HG03139 (cell line): ENCODE data around the gene SIX4.
"Not testable (repeated sequence)": the region's sequence is repeated elsewhere in the genome, so short reads cannot be mapped to it uniquely, and the experiment has no call there.

Experiments
- ATAC-seq: cut with Tn5 transposase; IDR thresholded peaks from one replicate; pipeline ENCODE4 v1.9.1; 2021; ENCODE audit not compliant: unreplicated experiment

SIX4 gene

GRCh38 chr14:60723907-60724618, at the start of gene SIX4:
TSS of gene SIX4 (minus strand) at chr14:60724351. CDS start at chr14:60724074, 277 bp downstream.
- ATAC-seq: peak; percentile 56

- ATAC-seq: no peak
These were observed 49.4 kb upstream of the SIX4 start for GRCh38 chr14:60773558-60773957.

- ATAC-seq: no peak
These were observed 47.0 kb upstream of the SIX4 start for GRCh38 chr14:60771117-60771516.

GRCh38 chr14:60768602-60769001, 44.5 kb upstream of the SIX4 start:
- ATAC-seq: no peak

- no peak for ATAC-seq
These were observed 36.7 kb upstream of the SIX4 start for GRCh38 chr14:60760644-60761364.

- no peak for ATAC-seq
These were observed 36.1 kb upstream of the SIX4 start for GRCh38 chr14:60760209-60760608.

- ATAC-seq: no peak
These were observed 34.7 kb upstream of the SIX4 start for GRCh38 chr14:60758885-60759284.

- ATAC-seq: no peak
These were observed 33.4 kb upstream of the SIX4 start for GRCh38 chr14:60757567-60758002.

GRCh38 chr14:60756847-60757246, 32.7 kb upstream of the SIX4 start:
- ATAC-seq: no peak

GRCh38 chr14:60753264-60754119, 29.3 kb upstream of the SIX4 start:
- ATAC-seq: peak; percentile 94

GRCh38 chr14:60744566-60744965, 20.4 kb upstream of the SIX4 start:
- no peak for ATAC-seq

- no peak for ATAC-seq
These were observed 14.8 kb upstream of the SIX4 start for GRCh38 chr14:60738843-60739508.

- ATAC-seq: no peak
These were observed 12.3 kb upstream of the SIX4 start for GRCh38 chr14:60736494-60736893.

- no peak for ATAC-seq
These were observed 11.3 kb upstream of the SIX4 start for GRCh38 chr14:60735416-60735815.

- peak; percentile 96 for ATAC-seq
These were observed 10.5 kb upstream of the SIX4 start, which contains the start of gene MNAT1 for GRCh38 chr14:60734465-60735242. TSS of gene MNAT1 (plus strand) at chr14:60734761. CDS start at chr14:60734863, 102 bp downstream.

- ATAC-seq: no peak
These were observed 8.8 kb upstream of the SIX4 start for GRCh38 chr14:60732840-60733483.

- ATAC-seq: not testable (repeated sequence)
These were observed 7.1 kb upstream of the SIX4 start for GRCh38 chr14:60731291-60731690.

GRCh38 chr14:60723116-60723906, 840 bp downstream of the SIX4 start:
- ATAC-seq: peak; percentile 40
